ENCODE measurements around the gene SLC30A2.
A peak's percentile ranks its signal among the peaks of the same experiment; 100 is the strongest.

SLC30A2 gene

GRCh38 chr1:26020941-26021646 lies 24.8 kb downstream of the SLC30A2 start:
- DNase-seq = no peak

- DNase-seq = no peak
Measured at GRCh38 chr1:26020330-26020768, 25.6 kb downstream of the SLC30A2 start.

- no peak for DNase-seq
Measured at GRCh38 chr1:26019641-26020315, 26.1 kb downstream of the SLC30A2 start.

- DNase-seq = no peak
Measured at GRCh38 chr1:26017606-26018005, 28.3 kb downstream of the SLC30A2 start.

GRCh38 chr1:26016953-26017545 lies 28.9 kb downstream of the SLC30A2 start:
- DNase-seq = no peak

- DNase-seq = no peak
Measured at GRCh38 chr1:26016258-26016952, 29.5 kb downstream of the SLC30A2 start.

- no peak for DNase-seq
Measured at GRCh38 chr1:26015358-26015757, 30.6 kb downstream of the SLC30A2 start.

GRCh38 chr1:26014179-26014578 lies 31.7 kb downstream of the SLC30A2 start:
- no peak for DNase-seq

- DNase-seq = no peak
Measured at GRCh38 chr1:26012864-26013263, 33.1 kb downstream of the SLC30A2 start.

GRCh38 chr1:26010825-26011224 lies 35.1 kb downstream of the SLC30A2 start:
- DNase-seq = peak; percentile 9

- no peak for DNase-seq
Measured at GRCh38 chr1:26009796-26010447, 36.0 kb downstream of the SLC30A2 start.

GRCh38 chr1:26006710-26007109 lies 39.2 kb downstream of the SLC30A2 start:
- DNase-seq = no peak

- DNase-seq = no peak
Measured at GRCh38 chr1:26005434-26006105, 40.3 kb downstream of the SLC30A2 start.

- DNase-seq = no peak
Measured at GRCh38 chr1:26003756-26004155, 42.2 kb downstream of the SLC30A2 start.

- no peak for DNase-seq
Measured at GRCh38 chr1:26003262-26003661, 42.7 kb downstream of the SLC30A2 start.

- DNase-seq = no peak
Measured at GRCh38 chr1:25999041-25999800, 46.7 kb downstream of the SLC30A2 start.

GRCh38 chr1:25997828-25998761 lies 47.8 kb downstream of the SLC30A2 start, which contains the start of gene PAFAH2:
TSS of gene PAFAH2 (minus strand) at chr1:25998063. CDS start at chr1:25990816, 7,247 bp downstream.
- DNase-seq = peak; percentile 90

GRCh38 chr1:25996966-25997827 lies 48.7 kb downstream of the SLC30A2 start:
- no peak for DNase-seq

All from NCI-H2029 treated with DMSO at 0.1 percent for 48 hours (cell line).